LNCAP (cell line): ENCODE measurements around the gene GRN.

ENCODE experiments used
- TF ChIP-seq, protein P1 (sequence below): fragments of 450-650 bp; IDR thresholded peaks from 2 replicates; pipeline ENCODE4 v1.5.1; 2017; ENCODE audit warnings: mild to moderate bottlenecking

The GRN gene

DNA sequence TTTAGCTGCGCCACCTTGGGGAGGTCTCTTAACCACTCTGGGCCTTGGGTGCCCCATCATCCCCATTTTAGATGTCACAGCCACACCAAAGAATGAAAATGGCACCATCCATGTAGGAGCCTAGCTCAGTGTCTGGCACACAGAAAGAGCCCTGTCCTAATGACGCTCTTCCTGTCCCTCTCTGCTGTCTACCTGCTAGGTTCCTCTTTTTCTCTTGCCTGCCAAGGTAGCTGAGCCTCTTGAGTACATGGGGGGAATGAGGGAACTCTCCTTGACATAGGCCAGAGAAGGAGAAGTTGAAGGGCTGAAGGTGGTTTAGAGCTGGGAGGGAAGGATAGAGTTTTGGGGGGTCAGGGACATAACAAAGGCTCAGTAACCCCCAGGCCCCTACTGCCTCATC lies 34.9 kb upstream of the GRN start:
- TF ChIP-seq, protein P1, sequence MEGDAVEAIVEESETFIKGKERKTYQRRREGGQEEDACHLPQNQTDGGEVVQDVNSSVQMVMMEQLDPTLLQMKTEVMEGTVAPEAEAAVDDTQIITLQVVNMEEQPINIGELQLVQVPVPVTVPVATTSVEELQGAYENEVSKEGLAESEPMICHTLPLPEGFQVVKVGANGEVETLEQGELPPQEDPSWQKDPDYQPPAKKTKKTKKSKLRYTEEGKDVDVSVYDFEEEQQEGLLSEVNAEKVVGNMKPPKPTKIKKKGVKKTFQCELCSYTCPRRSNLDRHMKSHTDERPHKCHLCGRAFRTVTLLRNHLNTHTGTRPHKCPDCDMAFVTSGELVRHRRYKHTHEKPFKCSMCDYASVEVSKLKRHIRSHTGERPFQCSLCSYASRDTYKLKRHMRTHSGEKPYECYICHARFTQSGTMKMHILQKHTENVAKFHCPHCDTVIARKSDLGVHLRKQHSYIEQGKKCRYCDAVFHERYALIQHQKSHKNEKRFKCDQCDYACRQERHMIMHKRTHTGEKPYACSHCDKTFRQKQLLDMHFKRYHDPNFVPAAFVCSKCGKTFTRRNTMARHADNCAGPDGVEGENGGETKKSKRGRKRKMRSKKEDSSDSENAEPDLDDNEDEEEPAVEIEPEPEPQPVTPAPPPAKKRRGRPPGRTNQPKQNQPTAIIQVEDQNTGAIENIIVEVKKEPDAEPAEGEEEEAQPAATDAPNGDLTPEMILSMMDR = no peak

DNA sequence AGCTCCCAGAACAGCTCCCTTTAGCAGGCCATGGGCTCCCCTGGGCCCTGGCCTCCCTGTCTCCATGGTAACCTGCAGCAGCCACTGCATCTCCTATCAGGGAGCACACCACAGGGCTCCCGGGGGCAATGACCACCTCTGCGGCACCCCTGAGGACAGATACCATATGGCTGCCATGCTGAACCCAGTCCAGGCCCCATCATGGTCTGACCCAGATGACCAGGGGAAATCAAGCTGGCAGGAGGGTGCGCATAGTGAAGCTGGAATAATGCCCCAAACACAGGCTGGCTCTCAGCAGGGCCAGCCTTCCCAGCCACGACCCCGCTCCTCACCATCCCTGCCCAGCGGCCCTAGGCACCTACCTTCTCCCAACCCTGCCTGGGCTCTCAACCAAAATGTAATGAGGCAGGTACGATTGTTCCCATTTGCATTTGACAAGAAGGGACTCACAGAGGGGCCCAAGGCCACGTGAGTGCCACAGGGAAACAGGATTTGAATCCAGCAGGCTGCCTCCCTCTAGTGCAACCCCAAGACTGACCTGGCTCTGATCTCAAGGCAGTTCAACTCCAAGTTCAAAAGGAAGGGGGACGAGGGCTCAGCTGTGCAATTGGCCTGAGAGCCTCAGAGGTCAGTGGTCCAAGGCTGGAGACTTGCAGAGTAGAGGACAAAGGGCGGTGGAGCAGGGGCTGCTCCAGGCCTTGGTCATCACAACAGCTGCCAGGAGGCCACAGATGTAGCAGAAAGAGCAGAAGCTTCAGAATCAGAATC lies 34.3 kb upstream of the GRN start:
- TF ChIP-seq, protein P1 = no peak

DNA sequence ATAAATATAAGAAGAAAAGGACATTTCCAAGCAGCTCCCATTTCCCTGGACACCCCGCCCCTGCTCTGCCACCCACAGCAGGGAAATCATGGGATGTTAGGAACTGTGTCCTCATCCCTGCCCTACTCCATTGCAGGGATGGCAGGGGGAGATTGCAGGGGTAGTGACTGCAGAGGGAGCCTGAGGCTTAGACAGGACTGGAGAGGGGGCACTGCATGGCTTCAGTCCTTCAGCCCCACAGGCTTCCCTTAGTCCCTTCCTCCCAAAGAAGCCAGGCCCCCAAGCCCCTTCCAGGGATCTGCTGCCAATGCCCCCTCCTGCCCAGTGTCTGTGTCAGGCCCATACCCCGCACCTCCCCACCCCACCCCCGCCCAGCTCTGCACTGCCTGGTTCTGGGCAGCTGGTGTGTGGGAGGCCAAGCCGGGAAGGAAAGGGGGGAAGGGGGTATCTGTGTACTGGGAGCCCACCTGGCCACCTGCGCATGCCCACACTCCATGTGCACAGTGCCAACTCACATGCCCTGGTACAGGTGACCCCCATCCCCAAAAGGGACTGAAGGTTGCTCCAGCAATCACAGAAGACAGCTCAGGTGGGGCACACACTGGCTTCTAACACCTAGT lies 33.4 kb upstream of the GRN start:
- TF ChIP-seq, protein P1 = no peak

DNA sequence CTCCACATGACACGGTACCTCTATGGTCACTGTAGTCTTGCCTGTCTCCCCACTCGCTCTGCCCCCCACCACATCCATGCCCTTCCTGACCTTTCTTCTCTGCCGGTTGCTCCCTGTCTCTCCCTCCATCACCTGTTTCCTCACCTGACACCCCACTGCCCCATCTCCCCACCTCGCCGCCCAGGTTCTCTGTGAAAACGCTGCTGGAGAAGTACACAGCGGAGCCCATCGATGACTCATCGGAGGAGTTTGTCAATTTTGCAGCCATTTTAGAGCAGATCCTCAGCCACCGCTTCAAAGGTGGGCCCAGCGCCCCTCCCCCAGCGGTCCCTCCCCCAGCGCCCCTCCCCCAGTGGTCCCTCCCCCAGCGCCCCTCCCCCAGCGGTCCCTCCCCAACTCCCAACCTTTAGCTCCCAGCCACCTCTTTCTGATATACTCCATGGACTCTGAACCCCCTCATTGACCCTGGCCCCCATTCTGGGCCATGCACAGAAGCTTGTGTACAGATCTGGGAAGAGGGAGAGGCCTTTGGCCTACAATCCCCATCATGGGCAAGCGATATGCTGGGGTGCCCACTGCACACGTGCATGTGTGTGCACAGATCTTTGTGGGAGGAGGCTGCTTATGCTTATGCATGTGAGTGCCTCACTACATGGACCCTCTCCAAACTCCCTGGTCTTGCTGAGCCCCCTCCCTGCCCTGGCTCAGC lies 32.6 kb upstream of the GRN start:
- TF ChIP-seq, protein P1 = no peak

DNA sequence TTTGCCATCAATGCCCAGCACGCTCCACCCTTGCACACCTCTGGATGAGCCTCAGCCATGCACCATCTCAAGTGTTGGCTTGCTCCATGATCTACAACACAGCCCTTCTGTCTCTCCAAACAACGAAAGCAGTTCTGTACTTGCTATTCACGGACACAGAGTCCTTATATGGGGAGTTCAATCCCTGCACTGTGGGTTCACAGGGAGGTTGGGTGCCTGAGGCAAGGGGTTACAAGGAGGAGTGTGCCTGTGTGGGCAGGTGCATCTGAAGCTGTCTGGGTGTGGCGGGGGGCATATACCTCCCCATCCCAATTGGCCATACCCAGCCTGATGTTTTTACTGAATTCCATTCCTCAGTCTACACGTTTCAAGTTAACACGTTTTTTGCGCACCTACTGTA lies 31.1 kb upstream of the GRN start:
- TF ChIP-seq, protein P1 = no peak

DNA sequence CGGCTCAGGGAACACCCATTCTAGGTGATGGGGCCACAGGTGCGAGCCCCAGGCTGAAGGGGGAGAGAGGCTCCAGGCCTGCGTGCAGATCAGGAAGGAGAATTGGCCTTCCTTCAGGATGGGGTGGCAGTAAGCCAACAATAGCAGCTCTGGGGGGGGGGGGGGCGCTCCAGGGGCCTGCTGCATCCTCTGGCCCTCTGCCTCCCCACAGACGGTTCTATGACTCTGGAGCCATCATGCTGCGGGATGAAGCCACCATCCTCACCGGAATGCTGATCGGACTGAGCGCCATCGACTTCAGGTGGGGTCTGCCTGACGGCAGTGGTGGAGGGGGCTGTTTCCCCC lies 30.6 kb upstream of the GRN start:
- TF ChIP-seq, protein P1 = no peak

DNA sequence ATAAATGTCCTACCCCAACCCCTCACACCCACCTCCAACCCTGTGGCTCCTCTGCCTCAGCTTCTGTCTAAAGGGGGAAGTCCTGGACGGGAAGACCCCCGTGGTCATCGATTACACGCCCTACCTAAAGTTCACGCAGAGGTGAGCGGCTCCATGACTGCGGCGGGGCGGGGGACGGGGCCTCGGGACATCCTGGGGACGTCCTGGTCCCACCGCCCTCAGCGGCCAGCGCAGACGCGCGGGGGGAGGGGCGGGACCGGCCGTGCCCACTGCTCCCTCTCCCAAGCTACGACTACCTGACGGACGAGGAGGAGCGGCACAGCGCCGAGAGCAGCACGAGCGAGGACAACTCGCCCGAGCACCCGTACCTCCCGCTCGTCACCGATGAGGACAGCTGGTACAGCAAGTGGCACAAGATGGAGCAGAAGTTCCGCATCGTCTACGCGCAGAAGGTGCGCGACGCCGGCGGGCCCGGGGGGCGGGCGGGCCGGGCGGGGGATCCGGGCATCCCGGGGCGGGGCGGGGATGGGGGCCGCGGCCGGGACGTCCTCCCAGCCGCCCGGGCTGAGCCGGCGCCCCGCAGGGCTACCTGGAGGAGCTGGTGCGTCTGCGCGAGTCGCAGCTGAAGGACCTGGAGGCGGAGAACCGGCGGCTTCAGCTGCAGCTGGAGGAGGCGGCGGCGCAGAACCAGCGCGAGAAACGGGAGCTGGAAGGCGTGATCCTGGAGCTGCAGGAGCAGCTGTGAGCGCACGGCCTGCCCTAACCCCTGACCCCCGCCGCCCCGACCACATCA lies 30.0 kb upstream of the GRN start:
- TF ChIP-seq, protein P1 = no peak
